OCI-M1 (cell line): Measurements from ENCODE around the gene SSBP3.
"Not testable (repeated sequence)": the region's sequence is repeated elsewhere in the genome, so short reads cannot be mapped to it uniquely, and the experiment has no call there.

Experiments used
- DNase-seq: peaks from one replicate; lab custom pipeline; 2025; lab: John Stamatoyannopoulos, UW

SSBP3 gene

DNA sequence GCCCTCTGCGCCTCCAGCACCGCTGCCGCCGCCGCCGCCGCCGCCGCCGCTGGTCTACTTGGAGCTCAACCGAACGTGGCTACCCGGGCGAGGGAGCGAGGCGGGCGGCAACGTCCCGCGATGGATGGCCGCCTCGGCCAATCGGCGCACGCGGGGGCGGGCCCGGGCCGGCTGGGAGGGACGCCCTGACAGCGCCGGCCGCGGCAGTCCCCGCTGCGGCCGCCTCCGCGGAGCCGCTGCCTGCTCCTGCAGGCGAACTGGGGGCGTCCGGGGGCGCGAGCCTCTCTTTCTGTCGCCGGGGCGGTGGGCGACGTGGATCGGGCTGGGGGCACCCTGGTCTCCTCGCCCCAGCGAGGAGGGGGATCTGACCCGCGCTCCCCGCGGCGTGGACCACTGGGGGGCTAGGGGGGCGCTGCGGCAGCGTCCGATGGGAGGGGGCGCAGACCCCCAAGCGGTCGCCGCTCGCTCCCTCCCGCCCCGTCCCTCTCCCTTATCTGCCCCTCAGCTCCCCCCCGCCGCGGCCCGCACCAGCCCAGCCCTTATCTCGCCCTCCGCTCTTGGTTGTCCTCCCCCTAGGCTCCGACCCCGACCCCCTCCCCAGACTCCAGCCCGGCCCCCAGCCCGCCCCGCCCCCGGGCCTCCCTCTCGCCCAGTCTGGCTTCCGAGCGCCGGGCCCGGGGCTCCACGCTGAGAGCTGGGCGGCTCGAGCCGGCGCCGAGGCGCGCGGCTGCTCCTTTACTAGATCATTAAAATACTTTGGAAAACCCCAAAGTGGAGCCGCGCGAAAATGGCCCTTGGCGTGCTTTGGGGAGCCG lies at the start of gene SSBP3:
SSBP3 (minus strand) TSS at position 56 of the 815 bp plus-strand sequence.
- DNase-seq: peak; percentile 95

DNA sequence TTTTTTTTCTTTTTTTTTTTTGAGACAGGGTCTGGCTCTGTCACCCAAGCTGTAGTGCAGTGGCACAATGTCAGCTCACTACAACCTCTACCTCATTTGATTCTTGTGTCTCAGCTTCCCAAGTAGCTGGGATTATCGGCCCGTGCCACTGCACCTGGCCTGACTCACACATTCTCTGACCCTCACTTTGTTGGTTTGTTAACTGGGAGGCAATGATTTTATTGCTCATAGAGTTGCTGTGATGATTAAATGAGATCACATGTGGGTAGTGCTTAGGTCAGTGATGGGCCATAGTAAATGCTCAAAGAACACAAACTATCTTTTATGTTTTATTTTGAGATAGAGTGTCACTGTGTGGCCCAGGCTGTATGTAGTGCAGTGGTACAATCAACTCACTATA lies 47.3 kb upstream of the SSBP3 start:
- DNase-seq: no peak

DNA sequence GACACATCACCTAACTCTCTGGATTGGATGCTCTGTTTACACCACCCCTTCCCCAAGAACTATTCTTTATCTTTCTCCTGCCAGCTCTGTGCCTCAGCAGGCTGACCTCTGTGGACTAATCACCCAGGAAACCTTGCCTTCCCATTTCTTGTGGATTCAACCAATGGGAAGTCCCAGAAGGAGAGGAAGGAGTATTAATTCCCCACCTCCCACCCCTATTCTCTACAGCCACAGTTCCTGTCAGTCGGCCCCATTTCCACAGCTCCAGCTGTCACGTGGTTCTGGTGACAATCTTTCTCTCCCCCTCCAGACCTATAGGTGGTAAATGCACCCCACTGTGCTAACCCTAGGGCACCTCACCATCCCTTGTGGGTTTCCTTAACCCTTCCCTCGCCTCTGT lies 46.8 kb upstream of the SSBP3 start:
- DNase-seq: no peak

DNA sequence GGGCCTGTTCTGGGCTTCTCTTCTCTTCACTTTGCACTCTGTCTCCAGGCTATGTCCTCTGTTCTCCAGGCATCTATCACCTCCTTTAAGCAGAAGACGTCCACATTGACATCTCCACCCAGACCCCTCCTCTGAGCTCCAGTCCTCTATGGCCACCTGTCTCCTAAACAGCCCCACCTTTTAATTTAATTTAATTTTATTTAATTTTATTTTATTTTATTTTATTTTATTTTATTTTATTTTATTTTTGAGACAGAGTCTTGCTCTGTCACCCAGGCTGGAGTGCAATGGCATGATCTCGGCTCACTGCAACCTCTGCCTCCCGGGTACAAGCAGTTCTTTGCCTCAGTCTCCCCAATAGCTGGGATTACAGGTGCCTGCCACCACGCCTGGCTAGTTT lies 43.2 kb upstream of the SSBP3 start:
- not testable (repeated sequence) for DNase-seq

- DNase-seq: not testable (repeated sequence)
These were observed 42.6 kb upstream of the SSBP3 start for GRCh38 chr1:54448801-54449200.

DNA sequence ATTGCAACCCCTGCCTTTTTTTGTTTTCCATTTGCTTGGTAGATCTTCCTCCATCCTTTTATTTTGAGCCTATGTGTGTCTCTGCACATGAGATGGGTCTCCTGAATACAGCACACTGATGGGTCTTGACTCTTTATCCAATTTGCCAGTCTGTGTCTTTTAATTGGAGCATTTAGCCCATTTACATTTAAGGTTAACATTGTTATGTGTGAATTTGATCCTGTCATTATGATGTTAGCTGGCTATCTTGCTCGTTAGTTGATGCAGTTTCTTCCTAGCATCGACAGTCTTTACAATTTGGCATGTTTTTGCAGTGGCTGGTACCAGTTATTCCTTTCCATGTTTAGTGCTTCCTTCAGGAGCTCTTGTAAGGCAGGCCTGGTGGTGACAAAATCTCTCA lies 40.9 kb upstream of the SSBP3 start:
- not testable (repeated sequence) for DNase-seq

GRCh38 chr1:54442185-54442584 lies 36.0 kb upstream of the SSBP3 start:
- no peak for DNase-seq

DNA sequence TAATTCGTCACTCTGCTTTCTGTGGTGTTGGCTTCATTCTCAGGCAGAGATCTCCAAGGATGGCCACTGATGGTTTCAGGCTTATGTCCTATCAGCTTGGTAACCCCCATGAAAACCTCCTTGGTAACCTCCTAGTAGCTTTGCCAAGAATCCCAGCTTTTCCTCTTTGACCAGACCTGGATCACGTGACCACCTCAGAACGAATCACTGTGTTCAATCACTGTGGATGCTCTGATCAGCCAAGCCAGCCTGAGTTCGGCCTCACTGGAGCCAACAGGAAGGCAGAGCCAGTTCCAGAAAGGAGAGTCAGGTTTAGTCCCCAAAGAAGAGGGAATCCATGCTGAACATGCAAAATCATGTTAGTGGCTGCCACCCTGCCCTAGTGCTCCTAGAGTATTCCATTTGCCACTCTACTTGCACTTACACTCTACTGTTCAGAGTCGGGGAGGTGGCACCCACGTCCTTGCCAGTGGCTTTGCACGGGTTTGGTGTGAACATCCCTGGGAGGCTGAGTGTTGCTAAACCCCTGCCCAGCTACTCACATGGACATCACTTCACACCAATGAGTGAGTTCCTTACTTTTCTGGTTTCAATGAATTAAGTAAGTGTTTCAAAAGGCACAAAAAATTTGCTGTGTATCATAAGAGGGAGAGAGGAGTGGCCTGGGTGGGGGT lies 33.5 kb upstream of the SSBP3 start:
- DNase-seq: no peak

DNA sequence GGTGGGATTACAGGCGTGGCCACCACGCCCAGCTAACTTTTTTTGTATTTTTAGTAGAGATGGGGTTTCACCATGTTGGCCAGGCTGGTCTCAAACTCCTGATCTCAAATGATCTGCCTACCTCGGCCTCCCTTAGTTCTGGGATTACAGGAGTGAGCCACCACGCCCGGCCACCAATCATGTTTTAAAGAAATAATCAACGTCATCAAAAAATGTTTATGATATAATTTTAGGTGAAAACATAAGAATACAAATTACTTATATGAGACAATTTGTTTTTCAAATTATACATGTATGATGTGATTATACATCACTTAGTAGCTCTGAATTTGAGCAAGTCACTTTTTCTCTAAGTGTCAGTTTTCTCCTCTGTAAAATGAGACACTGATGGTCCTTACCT lies 31.6 kb upstream of the SSBP3 start:
- DNase-seq: no peak

- no peak for DNase-seq
These were observed 30.6 kb upstream of the SSBP3 start for GRCh38 chr1:54436826-54437225.

GRCh38 chr1:54429838-54430237 lies 23.6 kb upstream of the SSBP3 start:
- no peak for DNase-seq

GRCh38 chr1:54428837-54429518 lies 22.8 kb upstream of the SSBP3 start:
- peak; percentile 31 for DNase-seq

DNA sequence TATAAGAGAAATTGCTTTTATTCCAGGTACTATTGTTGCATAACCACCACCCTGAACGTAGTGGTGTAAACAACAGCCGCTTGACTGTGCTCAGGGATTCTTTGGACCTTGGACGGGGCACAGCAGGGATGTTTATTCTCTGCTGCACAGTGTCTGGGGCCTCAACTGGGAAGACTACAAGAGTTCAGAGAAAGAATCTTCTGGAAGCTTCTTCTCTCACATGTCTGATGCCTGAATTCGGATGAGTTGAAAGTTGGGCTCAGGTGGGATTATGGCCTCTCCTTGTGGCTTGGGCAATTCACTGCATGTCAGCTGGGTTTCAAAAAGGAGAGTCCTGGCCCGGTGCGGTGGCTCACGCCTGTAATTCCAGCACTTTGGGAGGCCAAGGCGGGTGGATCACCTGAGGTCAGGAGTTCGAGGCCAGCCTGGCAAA lies 19.0 kb upstream of the SSBP3 start:
- peak; percentile 27 for DNase-seq

DNA sequence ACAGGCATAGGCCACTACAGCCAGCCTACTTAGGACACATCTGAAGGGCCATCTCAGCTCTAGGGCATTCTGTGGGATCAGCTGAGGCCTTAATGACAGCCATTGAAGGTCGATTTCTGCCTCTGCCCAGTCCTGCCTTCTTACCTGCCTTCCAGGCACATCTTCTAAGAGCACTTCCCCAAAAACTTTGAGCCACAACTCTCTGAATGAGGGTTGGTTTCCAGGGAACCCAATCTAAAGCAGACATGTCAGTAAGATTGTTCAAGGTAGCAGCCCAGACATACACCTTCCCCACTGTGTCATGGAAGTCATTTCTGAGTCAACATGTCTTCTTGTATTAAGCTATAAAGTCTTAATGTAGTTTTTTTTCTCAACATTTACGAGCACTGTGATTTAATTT lies 18.2 kb upstream of the SSBP3 start:
- no peak for DNase-seq

DNA sequence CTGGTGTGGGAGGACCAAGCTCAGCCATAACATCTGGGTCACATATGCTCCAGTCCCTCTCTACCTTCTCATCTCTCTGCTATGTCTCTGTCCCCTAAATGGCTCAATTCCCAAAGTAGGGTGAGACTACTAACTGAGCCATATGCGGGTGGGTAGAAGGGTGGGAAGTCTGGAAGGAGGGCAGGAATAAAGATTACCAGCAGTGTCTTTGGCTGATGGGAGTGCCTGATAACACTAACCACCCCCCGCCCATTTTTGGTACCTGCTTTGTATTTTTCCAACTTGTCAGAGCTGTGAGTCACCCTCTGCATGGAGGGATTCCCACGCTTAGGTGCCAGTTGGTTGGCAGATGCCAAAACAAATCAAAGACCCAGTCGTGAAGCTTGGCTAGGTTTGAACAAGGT lies 14.9 kb upstream of the SSBP3 start:
- no peak for DNase-seq

GRCh38 chr1:54418598-54418997 lies 12.4 kb upstream of the SSBP3 start:
- DNase-seq: not testable (repeated sequence)

DNA sequence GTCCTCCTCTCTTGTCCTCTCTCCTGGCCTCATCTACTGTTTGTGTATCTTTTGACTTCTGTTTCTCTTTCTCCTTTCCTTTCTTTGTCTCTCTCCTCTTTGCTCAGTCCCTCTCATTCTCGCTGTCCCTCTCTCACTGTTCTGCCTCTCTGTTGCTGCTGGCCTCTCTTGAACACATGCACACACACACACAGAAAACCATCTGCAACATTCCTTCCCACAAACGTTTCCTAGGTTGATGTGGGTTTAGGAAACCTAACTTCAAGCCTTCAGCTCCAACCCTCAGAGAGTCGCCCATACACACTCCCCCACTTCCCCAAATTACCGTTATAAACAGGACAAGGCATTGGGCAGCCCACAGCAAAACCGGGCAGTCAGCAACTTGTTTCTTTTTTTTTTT lies 10.9 kb upstream of the SSBP3 start:
- DNase-seq: peak; percentile 53

DNA sequence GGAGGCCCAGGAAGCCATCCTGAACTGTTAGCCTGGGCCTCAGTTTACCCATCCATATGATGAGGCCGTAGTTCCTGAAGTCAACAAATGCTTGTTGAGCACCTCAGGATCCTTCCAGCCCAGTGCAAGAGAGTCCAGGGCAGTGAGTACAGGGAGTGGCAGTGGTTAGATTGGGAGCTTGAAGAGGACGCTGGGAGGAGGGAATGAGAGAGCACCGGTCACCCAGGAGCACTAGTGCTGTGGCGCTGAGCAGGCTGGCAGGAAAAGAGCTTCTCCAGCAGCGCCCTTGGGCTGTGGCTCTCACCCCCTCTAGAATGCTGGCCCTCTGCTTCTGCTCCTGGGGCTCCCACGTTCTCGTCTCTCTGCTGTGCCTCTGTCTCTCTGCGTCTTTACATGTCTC lies 10.2 kb upstream of the SSBP3 start:
- no peak for DNase-seq

DNA sequence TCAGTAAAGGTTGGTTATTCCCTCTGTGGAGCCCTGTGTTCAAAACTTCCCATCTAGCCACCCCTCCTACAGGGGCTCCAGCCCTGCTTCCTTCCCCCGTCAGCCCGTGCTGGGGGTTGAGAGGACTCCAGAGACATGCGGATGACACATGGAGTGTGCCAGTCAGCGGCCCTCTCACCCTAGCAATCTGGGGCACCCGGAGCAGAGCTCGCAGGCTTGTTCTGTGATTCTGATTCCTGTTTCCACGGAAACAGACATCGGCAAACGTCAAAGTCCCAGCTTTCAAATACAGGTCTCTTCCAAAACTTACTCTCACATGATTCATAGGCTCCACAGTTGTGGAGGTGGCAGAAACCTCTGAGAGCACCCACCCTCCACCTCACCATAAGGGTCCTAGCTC lies 9.8 kb upstream of the SSBP3 start:
- DNase-seq: no peak

DNA sequence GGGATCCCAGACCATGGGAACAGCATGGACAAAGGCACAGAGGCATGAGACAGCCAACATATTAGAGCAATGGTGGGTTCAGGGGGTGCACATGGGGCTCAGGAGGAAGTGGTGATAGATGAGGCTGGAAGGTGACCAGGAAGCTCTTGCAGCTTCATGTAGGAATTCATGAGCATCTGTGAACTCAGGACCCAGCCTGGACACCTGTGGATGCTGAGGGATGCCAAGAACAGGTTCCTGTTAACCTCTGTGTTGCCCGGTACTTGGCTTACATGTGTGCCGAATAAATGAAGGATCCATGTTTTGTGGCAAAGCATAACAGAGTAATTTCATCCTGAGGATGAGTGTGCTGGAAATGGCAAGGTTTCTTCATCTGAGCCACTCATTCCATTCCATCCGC lies 9.3 kb upstream of the SSBP3 start:
- no peak for DNase-seq

DNA sequence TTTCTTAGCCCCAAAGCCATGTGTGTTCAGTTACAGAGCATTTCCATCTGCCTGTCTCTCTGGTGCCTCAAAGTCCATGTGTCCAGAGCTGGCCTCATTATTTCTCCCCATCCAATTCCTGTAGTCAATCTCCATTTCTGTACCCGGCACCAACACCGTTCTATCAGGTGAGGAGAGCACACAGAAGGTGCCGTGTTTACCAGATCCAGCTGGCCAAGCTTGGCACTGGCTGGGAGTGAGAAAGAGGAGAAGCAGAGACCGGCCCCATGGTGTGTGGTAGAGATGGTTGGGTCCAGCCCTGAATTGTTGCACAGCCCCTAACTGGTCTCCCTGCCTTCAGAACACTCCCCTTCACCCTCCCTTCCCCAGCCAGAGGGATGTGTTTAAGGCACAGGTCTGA lies 7.5 kb upstream of the SSBP3 start:
- DNase-seq: no peak

GRCh38 chr1:54413295-54413694 lies 7.1 kb upstream of the SSBP3 start:
- DNase-seq: no peak

DNA sequence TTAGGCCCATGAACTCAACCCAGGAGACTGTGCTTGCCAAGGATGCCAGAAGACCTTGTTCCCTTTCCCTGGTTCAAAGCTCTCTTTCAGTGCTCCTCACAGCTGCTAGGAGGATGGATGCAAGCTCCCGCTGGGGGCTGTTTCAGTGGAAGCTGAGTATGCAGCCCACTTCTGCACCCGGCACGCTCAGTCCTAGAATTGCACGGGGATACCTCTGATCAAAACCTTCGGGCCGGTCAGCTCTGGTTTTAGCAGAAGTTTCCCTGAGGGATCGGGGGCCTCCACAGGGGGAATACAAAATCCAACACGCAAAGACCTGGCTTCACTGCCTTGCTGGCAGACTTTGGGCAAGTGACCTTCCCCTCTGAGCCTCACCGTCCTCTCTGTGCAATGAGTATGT lies 4.2 kb upstream of the SSBP3 start:
- DNase-seq: no peak
